ENCODE results near the gene ENOX1.

The ENOX1 gene

GRCh38 chr13:43676320-43676719 is 110.5 kb downstream of the ENOX1 start:
- no peak overlapping the region for H3K27ac ChIP-seq

DNA sequence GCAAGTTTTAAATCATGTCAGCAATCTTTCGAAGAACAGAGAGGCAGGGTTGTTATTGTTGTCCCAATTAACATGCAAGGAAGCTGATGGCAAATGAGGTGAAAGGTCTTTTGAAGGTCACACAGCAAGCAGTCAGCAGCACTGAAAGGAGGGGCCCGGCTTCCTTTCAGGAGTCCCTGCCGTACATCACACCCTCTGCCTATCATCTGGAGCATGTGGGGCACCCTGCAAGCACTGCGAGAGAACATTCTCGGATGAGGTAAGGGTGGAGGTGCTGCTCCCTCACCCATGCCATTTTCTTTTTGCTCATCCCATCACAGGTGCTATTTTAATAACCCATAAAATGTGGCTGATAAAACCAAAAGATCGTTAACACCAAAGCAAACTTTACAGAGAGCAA is 111.2 kb downstream of the ENOX1 start:
- TF ChIP-seq, protein P1, sequence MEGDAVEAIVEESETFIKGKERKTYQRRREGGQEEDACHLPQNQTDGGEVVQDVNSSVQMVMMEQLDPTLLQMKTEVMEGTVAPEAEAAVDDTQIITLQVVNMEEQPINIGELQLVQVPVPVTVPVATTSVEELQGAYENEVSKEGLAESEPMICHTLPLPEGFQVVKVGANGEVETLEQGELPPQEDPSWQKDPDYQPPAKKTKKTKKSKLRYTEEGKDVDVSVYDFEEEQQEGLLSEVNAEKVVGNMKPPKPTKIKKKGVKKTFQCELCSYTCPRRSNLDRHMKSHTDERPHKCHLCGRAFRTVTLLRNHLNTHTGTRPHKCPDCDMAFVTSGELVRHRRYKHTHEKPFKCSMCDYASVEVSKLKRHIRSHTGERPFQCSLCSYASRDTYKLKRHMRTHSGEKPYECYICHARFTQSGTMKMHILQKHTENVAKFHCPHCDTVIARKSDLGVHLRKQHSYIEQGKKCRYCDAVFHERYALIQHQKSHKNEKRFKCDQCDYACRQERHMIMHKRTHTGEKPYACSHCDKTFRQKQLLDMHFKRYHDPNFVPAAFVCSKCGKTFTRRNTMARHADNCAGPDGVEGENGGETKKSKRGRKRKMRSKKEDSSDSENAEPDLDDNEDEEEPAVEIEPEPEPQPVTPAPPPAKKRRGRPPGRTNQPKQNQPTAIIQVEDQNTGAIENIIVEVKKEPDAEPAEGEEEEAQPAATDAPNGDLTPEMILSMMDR (IDR thresholded peaks at IDR 0.05), result no peak
- TF ChIP-seq ZFX (IDR thresholded peaks at IDR 0.05; ENCODE audit: borderline replicate concordance), result no peak
- H3K27ac ChIP-seq, result no peak overlapping the region

More at GRCh38 chr13:43676320-43676719, 110.5 kb downstream of the ENOX1 start:
- TF ChIP-seq ZFX (IDR thresholded peaks at IDR 0.05; ENCODE audit: borderline replicate concordance), result no peak
- TF ChIP-seq, protein P1 (IDR thresholded peaks at IDR 0.05), result no peak

DNA sequence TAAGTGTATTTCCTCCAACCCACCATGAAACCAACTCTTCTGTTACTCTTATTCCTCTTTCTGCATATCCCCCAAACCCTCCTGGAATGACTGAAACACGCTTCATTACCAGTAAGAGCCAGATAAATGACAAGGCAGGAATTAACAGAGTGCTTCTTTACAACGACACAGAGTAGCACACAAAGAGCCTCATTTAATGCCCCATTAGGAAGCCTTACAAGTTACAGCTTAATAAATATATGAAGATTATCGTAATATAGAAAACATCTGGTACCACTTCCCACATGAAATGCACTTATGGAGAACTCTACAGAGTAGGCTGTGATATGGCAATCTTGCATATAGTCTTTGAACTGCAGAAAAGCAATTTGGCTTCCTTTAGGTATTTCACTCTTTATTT is 116.8 kb downstream of the ENOX1 start:
- no peak overlapping the region for H3K27ac ChIP-seq
- TF ChIP-seq, protein P1 (IDR thresholded peaks at IDR 0.05), result no peak
- no peak for TF ChIP-seq ZFX (IDR thresholded peaks at IDR 0.05; ENCODE audit: borderline replicate concordance)

DNA sequence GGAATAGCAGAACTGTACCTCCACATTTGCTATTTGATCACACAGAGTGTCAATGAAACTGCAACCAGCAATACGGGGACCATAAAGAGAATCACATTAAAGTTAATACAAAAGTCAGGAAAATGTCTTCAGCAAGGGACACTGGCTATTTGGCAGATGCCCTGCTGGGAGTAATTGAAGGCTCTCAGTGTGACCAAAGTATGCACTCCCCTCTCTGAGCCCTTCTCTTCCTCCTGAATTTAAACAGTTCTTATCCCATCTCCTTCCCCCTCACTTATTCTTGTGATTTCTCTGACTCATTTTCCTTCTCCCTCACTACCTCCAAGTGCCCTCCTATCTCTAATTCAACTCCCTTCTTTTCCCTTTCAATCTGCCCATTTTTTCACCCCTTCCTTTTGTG is 117.7 kb downstream of the ENOX1 start:
- TF ChIP-seq ZFX (IDR thresholded peaks at IDR 0.05; ENCODE audit: borderline replicate concordance), result no peak
- TF ChIP-seq, protein P1 (IDR thresholded peaks at IDR 0.05), result no peak

DNA sequence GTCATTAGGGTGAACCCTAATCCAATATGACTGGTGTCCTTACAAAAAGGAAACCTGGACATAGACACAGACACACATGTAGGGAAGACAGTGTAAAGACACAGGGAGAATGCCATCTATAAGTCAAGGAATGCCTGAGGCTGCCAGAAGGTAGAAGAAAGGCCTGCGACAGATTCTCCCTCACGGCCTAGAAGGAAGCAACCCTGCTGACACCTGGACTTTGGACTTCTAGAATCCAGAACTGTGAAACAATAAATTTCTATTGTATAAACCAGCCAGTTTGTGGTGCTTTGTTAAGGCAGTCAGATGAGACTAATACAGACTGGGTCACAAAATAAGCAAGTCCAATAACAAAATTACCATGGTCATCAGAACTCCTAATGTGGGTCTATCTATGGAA is 120.4 kb downstream of the ENOX1 start:
- TF ChIP-seq, protein P1 (IDR thresholded peaks at IDR 0.05), result no peak
- no peak for TF ChIP-seq ZFX (IDR thresholded peaks at IDR 0.05; ENCODE audit: borderline replicate concordance)

More for the DNA sequence above, 117.7 kb downstream of the ENOX1 start:
- H3K27ac ChIP-seq, result no peak overlapping the region

GRCh38 chr13:43665388-43665787 is 121.4 kb downstream of the ENOX1 start:
- TF ChIP-seq, protein P1 (IDR thresholded peaks at IDR 0.05), result no peak
- no peak for TF ChIP-seq ZFX (IDR thresholded peaks at IDR 0.05; ENCODE audit: borderline replicate concordance)
- peak overlapping the region; percentile 79 for H3K27ac ChIP-seq

More for the DNA sequence above, 120.4 kb downstream of the ENOX1 start:
- H3K27ac ChIP-seq, result peak overlapping the region; percentile 79

- TF ChIP-seq ZFX (IDR thresholded peaks at IDR 0.05; ENCODE audit: borderline replicate concordance), result no peak
- TF ChIP-seq, protein P1 (IDR thresholded peaks at IDR 0.05), result no peak
- peak overlapping the region; percentile 79 for H3K27ac ChIP-seq
Measured at GRCh38 chr13:43664700-43665191, 122.0 kb downstream of the ENOX1 start.
